ENCODE measurements around the gene ERICH6. TPM values are rescaled to one million over a fixed set of nuclear protein-coding genes. Genes with fewer than 3 reads are reported as not detected.

The ERICH6 gene
- total RNA-seq, 1 experiment from 2014 or later: not detected

DNA sequence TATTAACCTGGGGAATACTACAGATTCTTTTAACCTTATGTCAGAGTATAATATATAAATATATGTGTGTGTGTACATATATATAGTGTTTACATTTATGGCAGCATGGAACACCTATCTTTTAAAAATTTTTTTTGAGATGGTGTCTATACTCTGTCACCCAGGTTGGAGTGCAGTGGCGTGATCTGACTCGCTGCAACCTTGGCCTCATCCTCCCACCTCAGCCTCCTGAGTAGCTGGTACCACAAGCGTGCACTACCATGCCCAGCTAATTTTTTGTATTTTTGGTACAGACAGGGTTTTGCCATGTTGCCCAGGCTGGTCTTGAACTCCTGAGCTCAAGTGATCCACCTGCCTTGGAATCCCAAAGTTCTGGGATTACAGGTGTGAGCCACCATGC lies 18.5 kb upstream of the ERICH6 start:
- Histone ChIP-seq H3K4me3 (no peak overlapping the region), H3K9me3 (ENCODE audit: insufficient read depth, low read depth) (no peaks in the 10 kb centered on the region), H4K20me1 (ENCODE audit: insufficient read depth) (no peaks in the 10 kb centered on the region), H3K4me1 (replicated peaks; ENCODE audit: insufficient read depth) (0 out of 2 replicates have a peak, but pooled peaks cover 5% of the 10 kb centered on the region), H3K27me3 (ENCODE audit: insufficient read depth, low read depth) (no peaks in the 10 kb centered on the region), H3K4me2 (no peak overlapping the region), H3K27ac (no peak overlapping the region), H3K9me2 (ENCODE audit: insufficient read depth) (no peaks in the 10 kb centered on the region), H3K36me3 (ENCODE audit: low read depth) (no peaks in the 10 kb centered on the region), H3K79me2 (ENCODE audit: low read depth) (no peaks in the 10 kb centered on the region), H2AFZ (no peak overlapping the region), H3F3A (ENCODE audit: insufficient read depth, low read depth) (no peaks in the 10 kb centered on the region)
- POLR2A ChIA-PET (ENCODE audit: unreplicated experiment): interaction anchor here (0.7 kb wide), 1 partner anchor 514 kb away, joined by 22 read pairs; no protein-coding TSS in a partner anchor
- BruUV-seq (replicated peaks): no TSS peak
- intact Hi-C loops (cut with micrococcal nuclease; ENCODE audit: unreplicated experiment): loop anchor here (5.0 kb wide), 2 partner anchors 200 to 560 kb away; no protein-coding TSS in a partner anchor
- CTCF ChIA-PET: interaction anchor here (0.6 to 0.9 kb wide), 4 partner anchors 41 to 445 kb away, joined by 3 to 4 read pairs (median 4); no protein-coding TSS in a partner anchor
- TF ChIP-seq, protein P1, sequence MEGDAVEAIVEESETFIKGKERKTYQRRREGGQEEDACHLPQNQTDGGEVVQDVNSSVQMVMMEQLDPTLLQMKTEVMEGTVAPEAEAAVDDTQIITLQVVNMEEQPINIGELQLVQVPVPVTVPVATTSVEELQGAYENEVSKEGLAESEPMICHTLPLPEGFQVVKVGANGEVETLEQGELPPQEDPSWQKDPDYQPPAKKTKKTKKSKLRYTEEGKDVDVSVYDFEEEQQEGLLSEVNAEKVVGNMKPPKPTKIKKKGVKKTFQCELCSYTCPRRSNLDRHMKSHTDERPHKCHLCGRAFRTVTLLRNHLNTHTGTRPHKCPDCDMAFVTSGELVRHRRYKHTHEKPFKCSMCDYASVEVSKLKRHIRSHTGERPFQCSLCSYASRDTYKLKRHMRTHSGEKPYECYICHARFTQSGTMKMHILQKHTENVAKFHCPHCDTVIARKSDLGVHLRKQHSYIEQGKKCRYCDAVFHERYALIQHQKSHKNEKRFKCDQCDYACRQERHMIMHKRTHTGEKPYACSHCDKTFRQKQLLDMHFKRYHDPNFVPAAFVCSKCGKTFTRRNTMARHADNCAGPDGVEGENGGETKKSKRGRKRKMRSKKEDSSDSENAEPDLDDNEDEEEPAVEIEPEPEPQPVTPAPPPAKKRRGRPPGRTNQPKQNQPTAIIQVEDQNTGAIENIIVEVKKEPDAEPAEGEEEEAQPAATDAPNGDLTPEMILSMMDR (conservative IDR thresholded peaks at IDR 0.05): no peak
- TF ChIP-seq EZH2 (IDR thresholded peaks at IDR 0.05; ENCODE audit: low read depth): no peak
- DNase-seq: no peak

GRCh38 chr3:150721285-150722130 lies 17.8 kb upstream of the ERICH6 start:
- DNase-seq: peak in 1 of 2 experiments; percentile 48
- no peak overlapping the region for H3K4me3 ChIP-seq
- H3K27ac ChIP-seq: no peak overlapping the region
- no peak overlapping the region for H2AFZ ChIP-seq
- H3F3A ChIP-seq (ENCODE audit: insufficient read depth, low read depth): no peaks in the 10 kb centered on the region
- no peak for TF ChIP-seq EZH2 (IDR thresholded peaks at IDR 0.05; ENCODE audit: low read depth)
- TF ChIP-seq, protein P1 (conservative IDR thresholded peaks at IDR 0.05): peak; percentile 93
- ChIA-PET CTCF (interaction anchor here (0.6 to 0.9 kb wide), 4 partner anchors 42 to 556 kb away, joined by 3 to 4 read pairs (median 4); no protein-coding TSS in a partner anchor), POLR2A (ENCODE audit: unreplicated experiment) (no interaction called here)
- intact Hi-C loops (cut with micrococcal nuclease; ENCODE audit: unreplicated experiment): loop anchor here (1.0 to 5.0 kb wide), 6 partner anchors 42 to 561 kb away; partner anchors contain the start of gene SIAH2
- H3K36me3 ChIP-seq (ENCODE audit: low read depth): no peaks in the 10 kb centered on the region
- H3K4me1 ChIP-seq (replicated peaks; ENCODE audit: insufficient read depth): 0 out of 2 replicates have a peak, but pooled peaks cover 5% of the 10 kb centered on the region
- H3K9me3 ChIP-seq (ENCODE audit: insufficient read depth, low read depth): 0 out of 2 replicates have a peak, but pooled peaks cover under 1% of the 10 kb centered on the region
- H3K79me2 ChIP-seq (ENCODE audit: low read depth): no peaks in the 10 kb centered on the region
- no peaks in the 10 kb centered on the region for H3K9me2 ChIP-seq (ENCODE audit: insufficient read depth)
- no TSS peak for BruUV-seq (replicated peaks)
- no peak overlapping the region for H3K4me2 ChIP-seq
- H3K27me3 ChIP-seq (ENCODE audit: insufficient read depth, low read depth): no peaks in the 10 kb centered on the region
- H4K20me1 ChIP-seq (ENCODE audit: insufficient read depth): no peaks in the 10 kb centered on the region

DNA sequence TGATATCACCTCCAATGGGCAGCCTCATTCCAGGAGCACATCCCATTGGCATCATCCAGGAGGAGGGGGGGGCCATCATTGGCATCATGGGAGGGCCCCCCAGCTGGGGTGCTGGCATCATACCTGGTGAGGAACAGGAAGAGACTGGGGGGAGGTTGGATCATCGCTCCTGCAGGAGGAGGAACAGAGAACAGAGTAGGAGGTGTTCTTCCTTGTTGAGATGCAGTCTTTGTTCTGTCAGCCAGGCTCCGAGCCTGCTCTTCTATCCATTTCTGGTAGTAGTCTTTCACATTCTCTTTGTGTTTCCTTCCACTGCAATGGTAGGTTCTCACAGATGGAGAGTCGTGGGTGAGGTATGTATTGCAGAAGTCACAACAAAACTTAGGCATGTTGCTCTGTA lies 16.7 kb upstream of the ERICH6 start:
- TF ChIP-seq, protein P1 (conservative IDR thresholded peaks at IDR 0.05): no peak
- no peak for TF ChIP-seq EZH2 (IDR thresholded peaks at IDR 0.05; ENCODE audit: low read depth)
- no peak for DNase-seq
- BruUV-seq (replicated peaks): no TSS peak

More for the DNA sequence above, 16.7 kb upstream of the ERICH6 start:
- Histone ChIP-seq H2AFZ (no peak overlapping the region), H3K9me2 (ENCODE audit: insufficient read depth) (no peaks in the 10 kb centered on the region), H3K9me3 (ENCODE audit: insufficient read depth, low read depth) (0 out of 2 replicates have a peak, but pooled peaks cover 9% of the 10 kb centered on the region), H3K4me2 (no peak overlapping the region), H3K79me2 (ENCODE audit: low read depth) (no peaks in the 10 kb centered on the region), H3K27ac (no peak overlapping the region), H3K36me3 (ENCODE audit: low read depth) (no peaks in the 10 kb centered on the region), H3F3A (ENCODE audit: insufficient read depth, low read depth) (no peaks in the 10 kb centered on the region), H3K4me3 (no peak overlapping the region), H4K20me1 (ENCODE audit: insufficient read depth) (no peaks in the 10 kb centered on the region), H3K27me3 (ENCODE audit: insufficient read depth, low read depth) (no peaks in the 10 kb centered on the region), H3K4me1 (replicated peaks; ENCODE audit: insufficient read depth) (0 out of 2 replicates have a peak, but pooled peaks cover 3% of the 10 kb centered on the region)
- CTCF ChIA-PET: no interaction called here
- POLR2A ChIA-PET (ENCODE audit: unreplicated experiment): no interaction called here
- intact Hi-C loops (cut with micrococcal nuclease; ENCODE audit: unreplicated experiment): loop anchor here (2.0 to 5.0 kb wide), 3 partner anchors 66 to 562 kb away; no protein-coding TSS in a partner anchor

Data from PC-9 (cell line).